ENCODE measurements around the gene CLDN15.

The CLDN15 gene

DNA sequence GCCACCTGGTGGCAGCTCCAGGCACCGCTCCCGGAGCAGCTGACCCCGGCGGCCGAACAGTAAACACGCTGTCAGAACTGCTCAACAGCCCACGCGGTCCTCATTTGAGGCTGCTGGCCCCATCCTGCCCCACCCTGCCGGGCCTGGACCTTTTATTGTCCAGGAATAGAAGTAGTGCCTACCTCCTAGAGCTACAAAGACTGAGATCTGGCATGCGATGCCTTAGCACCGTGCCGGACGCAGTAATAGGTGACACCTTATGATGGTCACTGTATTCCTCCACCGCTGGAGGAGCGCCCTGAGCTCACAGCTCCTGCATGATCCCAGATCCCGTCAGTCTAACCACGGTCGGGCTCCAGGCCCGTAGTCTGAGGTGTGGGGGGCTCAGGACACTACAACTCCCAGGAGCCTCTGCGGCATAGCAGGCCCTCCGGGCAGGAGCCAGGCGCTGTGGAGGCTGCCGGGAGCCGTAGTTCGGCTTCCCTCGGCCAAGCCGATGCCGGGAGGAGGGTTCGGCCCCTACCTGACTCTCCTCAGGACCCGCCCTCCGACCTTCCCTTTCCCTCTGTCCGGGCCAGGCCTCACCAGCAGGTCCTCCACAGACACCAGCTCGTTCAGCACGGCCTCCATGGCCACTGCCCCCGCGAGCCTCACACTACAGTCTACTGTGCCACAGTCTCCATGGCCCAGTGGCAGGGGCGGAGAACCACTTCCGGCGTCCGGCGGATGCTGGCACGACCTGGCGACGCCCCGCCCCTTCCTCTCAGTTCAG is 7.0 kb upstream of the CLDN15 start, which contains the start of gene FIS1:
Gene FIS1 (minus strand): TSS at position 707 of the 772 bp plus-strand sequence. CDS start 77 bp downstream, at position 630.
- DNase-seq (ENCODE audit: extremely low read depth in 1 of 2, low read depth in 1 of 2) = peak; percentile 89 to 92

DNA sequence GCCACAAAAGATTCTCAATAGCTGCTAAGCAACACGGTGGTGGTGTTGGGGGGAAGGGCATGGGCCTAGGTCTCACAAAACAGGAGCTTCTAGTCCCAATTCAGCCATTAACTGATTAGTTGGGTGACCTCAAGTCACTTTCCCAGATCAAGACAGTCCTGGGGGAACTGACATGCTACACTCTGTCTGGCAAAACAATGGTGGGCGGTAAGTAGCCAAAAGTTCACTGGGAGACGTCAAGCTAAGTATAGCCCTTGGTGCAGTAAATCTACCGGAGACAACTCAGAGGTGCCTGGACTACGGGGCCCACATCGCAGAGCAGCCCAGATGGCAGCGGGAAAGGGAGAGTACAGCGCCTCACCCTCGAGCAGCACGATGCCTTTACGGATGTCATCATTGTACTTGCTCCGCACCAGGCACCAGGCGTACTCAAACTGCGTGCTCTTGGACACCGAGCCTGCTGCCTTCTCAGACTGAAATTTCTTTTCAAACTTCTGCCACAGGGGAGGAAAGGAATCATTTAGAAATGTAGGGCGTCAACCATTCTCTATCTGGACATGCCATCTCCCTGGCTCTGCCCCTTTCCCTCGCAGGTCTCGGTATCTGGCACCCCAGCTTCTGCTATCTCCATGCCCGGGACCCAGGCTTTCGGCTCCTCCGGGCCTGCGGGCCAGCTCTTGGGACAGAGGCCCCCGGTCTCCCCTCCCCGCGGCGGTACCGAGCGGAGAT is 6.2 kb upstream of the CLDN15 start:
- no peak for DNase-seq (ENCODE audit: extremely low read depth in 1 of 2, low read depth in 1 of 2)

DNA sequence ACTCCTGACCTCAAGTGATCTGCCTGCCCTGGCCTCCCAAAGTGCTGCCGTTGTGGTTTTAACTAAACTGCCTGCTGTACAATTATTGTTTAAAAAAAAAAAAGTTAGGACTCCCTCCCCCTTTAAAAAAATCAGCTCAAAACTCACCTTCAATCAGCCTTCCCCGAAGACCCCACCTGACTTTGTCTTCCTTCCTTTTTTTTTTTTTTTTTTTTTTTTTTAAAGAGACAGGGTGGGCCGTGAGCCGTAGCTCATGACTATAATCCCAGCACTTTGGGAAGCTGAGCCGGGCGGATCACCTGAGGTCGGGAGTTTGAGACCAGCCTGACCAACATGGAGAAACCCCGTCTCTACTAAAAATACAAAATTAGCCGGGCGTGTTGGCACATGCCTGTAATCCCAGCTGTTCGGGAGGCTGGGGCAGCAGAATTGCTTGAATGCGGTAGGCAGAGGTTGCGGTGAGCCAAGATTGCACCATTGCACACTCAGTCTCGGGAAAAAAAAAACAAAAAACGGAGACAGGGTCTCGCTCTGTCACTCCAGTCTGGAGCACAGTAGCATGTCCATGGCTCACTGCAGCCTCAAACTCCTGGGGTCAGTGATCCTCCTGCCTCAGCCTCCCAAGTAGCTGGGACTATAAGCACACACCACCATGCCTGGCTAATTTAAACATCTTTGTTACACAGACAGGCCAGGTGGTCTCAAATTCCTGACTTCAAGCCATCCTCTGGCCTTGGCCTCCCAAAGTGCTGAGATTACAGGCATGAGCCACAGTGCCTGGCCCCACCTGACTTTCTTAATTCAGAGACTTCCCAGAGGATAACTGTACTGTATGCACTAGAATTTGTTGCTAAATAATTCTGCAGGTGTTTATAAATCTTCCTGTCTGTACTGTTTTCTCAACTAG is 4.1 kb upstream of the CLDN15 start:
- DNase-seq (ENCODE audit: extremely low read depth in 1 of 2, low read depth in 1 of 2) = no peak

DNA sequence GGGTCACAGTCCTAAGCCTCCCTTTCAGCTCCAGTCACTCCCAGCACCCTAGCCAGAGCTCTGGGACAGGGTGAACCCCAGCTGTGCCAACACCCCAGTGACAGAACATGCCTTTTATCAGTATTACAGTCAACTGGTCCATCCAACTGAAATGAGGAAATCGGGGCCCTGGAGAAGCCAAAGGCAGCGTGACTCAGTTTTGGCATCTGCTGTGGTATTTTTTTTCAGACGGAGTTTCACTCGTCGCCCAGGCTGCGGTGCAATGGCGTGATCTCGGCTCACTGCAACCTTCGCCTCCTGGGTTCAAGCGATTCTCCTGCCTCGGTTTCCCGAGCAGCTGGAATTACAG is 3.4 kb upstream of the CLDN15 start:
- no peak for DNase-seq (ENCODE audit: extremely low read depth in 1 of 2, low read depth in 1 of 2)

DNA sequence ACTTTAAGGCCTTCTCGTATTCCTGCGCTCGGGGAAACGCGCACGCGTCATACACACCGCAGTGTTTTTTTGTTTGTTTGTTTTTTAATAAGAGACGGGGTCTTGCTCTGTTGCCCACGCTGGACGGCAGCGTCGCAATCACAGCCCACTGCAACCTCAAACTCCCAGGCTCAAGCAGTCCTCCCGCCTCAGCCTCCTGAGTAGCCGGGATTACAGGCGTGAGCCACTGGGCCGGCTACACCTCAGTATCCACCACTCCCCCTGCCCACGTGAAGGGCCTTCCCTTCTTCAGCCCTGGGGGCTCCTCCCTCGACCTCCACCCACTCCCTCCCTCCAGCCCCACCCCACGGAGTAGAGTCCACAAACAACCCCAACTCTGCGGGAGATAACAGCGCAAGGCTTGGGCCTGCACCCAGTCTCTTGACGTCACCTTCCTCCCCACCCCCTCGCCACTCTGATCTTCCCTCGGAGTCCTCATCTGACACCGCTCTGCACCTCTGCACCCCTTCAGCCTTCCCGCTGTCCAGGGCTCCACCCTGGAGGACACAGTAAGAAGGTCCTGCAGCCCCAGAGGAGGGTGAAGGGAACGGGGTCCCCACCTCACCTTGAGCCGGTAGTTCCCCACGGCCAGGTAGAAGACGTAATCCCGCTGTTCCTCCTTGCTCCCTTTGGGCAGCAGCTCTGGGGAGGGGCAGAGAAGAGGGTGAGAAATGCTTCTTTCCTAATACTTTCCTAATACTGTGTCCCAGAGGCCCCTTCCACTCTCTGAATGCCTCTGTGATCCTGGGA is 2.8 kb upstream of the CLDN15 start:
- DNase-seq (ENCODE audit: extremely low read depth in 1 of 2, low read depth in 1 of 2) = no peak

DNA sequence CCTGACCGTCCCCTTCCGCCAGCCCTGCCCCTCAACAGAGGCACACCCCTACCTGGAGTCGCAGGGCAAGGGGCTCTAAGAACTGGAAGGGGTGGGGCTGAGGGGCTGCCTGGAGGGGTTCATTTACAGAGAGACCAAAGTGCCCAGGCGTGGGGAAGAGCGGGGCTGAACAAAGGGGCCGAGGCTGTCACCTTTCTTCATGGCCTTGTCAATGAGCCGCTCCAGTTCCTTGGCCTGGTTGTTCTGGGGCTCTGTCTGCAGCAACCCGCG is 2.3 kb upstream of the CLDN15 start:
- no peak for DNase-seq (ENCODE audit: extremely low read depth in 1 of 2, low read depth in 1 of 2)

DNA sequence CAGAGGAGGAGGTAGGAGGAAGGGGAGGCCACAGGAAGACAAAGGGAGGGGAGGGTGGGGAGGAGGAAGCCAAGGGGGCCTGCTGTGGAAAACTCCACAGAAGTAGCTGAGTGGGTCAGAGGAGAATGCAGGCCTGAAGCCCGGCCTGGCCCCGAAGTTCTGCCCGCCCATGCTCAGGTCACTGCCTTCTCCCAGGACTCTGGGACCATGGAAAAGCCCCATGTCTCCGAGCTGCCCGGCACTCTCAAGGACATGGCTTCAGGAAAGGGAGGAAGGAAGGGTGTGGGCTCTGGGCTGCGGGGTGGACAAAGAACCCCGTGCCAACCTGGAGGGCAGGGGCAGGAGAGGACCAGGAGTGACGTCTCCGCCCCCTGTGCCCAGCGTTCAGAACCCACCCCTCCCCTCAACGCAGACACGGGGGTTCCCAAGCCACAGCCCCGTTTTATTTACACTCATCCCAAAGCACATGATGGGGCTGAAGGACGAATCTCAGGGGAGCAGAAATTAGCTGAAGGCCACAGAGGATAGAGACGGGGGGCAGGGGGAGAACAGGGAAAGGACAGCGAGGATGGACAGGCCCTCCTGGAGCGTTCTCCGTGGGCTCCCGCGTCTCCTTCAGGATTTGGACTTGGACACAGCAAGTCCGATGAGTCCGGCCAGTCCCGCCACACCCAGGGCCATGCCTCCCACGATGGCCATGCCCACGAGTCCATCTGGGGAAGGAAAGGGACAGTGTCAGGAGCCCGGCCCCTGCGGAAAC is 1.8 kb upstream of the CLDN15 start:
- DNase-seq (ENCODE audit: extremely low read depth in 1 of 2, low read depth in 1 of 2) = no peak

DNA sequence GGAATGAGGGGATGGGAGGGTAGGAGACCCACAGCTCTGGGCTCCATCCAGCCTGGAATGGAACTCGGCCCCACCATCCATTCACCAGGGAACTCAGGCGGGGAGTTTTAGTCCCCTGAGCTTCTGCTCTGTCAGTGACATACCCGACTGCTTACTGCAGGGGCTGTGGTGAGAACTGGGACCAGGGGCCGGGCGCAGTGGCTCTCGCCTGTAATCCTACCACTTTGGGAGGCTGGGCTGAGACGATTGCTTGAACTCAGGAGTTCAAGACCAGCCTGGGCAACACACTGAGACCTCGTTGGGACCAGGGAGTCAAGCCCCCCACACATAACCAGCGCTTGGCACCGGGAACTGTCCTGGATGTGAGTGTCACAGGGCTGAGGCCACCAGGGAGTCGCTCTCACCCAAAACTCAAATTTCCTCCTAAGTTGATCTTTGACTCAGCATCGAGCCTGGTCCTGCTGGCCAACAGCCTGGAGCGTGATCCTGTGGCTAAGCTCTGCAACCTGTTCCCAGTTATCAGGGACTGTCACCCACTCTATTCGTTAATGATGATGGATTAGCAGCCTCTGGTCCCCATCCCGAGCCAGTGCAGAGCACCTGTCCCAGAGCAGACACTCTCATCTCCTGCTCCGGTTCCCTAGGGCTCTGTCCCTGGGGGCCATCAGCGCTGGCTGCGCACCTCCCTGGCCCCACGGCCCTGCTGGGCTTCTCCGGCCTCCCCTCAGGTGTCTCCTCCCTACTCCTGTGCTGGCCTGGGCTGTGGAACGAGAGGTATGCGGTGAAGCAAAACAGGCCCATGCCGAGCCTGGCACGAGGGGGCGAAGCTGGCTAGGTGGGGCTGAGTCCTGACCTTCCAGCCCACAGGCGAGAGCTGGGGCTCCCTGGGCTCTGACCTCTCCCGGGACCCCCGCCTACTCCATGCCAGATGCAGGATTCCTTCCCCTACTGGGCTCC is 902 bp upstream of the CLDN15 start:
- DNase-seq (ENCODE audit: extremely low read depth in 1 of 2, low read depth in 1 of 2) = no peak

DNA sequence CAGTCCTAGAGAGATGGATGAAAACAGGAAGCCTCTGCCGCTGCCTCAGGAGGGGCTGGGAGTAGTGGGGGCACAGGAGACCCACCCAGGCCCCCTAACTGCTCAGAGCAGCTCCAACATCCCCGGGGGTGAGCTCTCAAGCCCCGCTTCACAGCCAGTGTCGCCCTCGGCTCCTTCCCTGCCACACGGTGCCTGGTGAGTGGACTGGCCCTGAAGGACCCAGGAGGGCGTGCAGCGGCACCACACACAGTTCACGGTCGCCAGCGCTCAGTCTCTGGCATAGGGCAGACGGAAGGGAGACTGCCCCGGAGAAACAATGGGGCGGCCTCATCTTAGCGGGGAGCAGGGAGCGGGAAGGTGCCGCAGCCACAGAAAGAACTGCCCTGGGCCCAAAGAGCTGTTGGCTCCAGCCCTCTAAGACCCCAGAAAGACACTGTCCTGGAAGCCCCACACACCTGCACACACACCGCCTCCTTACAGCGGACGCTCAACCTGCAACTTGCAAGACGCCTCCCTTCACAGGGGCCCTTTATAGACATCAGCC is 1.2 kb downstream of the CLDN15 start:
- DNase-seq (ENCODE audit: extremely low read depth in 1 of 2, low read depth in 1 of 2) = no peak

DNA sequence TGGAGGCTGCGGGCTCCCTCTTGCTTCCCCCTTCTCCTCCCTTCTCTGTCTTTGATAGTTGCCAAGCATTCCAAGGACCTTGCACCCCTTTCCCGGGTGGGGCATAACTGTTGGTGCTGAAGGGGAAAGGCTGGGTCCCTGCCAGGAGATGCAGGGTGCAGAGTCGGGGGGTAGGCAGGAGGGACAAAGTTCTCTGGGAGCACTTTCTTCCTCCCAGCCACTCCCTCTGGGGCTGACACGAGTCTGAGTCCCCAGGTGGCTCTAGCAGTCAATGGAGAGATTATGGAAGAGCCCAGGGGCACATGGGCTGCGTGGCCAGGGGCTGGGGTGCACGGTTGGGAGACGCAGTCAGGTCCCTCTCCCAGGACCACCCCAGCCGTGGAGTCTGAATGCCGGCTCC is 2.1 kb downstream of the CLDN15 start:
- no peak for DNase-seq (ENCODE audit: extremely low read depth in 1 of 2, low read depth in 1 of 2)

DNA sequence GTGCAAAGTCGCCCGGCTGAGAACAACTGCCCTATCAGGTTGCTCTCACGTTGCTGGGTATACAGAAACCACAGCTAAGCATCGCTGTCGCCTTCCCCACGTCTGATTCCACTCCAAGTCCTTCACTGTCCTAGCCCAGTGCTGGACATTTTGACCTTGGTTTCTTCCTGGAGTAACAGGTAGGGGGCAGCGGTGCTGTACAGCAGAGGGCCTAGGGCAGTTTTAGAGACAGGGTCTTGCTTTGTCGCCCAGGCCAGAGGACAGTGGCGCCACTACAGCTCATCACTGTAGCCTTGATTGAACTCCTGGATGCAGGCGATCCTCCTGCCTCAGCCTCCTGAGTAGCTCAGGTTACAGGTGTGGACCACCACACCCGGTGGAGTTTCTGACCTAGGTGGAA is 2.6 kb downstream of the CLDN15 start:
- no peak for DNase-seq (ENCODE audit: extremely low read depth in 1 of 2, low read depth in 1 of 2)

DNA sequence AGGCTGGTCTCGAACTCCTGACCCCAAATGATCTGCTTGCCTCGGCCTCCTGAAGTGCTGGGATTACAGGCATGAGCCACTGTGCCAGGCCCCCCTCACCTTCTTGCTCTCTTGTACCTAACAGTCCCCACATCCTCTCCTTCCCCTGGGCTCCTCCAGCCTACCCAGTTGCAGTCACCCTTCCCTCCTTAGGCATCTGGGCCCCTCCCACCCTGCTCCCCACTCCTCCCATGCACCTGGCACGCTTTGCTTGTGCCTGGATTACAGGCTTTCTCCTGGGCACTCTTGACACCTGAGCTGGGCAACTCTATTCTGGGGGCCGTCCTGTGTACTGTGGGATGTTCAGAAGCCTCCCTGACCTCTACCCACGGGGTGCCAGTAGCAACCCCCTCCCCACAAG is 3.0 kb downstream of the CLDN15 start:
- DNase-seq (ENCODE audit: extremely low read depth in 1 of 2, low read depth in 1 of 2) = no peak

DNA sequence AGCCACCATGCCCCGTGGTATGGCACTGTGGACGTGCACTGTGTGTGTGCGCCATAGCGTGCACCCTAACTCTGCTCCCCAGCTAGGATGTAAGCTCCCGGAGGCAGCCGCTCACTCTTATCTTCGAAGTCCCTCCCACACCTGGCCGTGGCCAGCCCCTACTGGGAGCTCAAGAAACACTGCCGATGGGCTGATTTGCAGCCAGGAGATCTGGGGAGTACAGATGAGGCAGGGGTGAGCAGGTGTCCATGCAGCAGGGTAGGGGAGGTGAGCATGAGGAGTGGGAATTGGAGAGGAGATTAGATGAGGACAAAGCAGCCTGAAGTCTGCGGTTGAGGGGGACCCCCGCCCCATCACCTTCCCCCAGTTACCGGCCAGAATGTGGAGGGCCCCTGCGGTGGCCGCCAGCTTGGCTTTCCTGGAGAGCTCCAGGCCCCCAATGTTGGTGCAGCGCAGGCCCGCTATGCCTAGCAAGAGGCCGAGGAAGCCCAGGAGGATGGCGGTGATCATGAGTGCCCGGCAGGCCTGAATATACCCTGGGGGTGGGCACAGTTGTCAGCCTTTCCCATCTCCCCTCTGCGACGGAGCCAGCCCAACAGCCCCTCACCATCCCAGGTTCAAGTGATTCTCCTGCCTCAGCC is 3.6 kb downstream of the CLDN15 start:
- DNase-seq (ENCODE audit: extremely low read depth in 1 of 2, low read depth in 1 of 2) = no peak

DNA sequence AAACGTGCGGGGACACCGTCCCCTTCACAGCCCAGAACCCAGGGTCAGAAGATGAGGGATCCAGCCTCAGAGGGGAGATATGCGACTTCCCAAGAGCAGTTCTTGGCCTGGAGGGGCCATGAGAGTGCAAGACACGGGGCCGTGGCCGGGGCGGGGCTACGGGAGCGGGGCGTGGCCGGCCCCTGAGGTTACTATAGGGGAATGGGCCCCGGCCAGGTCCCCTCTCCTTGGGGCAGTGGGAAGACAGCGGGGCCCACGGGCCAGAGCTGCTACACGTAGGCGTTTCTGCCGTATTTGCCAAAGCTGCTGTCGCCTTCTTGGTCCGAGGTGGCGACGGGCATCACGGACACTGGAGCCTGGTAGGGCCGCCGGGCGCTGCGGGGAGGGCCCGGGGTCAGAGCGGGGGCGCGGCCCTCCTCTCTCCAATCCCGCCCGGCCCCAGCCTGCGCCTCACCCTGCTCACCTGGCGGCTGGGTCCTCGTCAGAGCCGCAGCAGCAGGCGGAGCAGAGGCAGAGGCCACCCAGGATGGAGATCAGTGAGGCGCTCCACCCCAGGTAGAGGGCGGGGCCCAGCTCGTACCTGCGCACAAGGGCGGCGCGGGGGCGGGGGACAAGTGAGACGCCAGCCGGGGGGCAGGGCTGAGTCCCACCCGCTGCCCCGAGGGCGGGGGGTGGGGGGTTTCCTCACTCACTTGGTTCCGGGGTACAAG is 5.3 kb downstream of the CLDN15 start:
- DNase-seq (ENCODE audit: extremely low read depth in 1 of 2, low read depth in 1 of 2) = no peak

DNA sequence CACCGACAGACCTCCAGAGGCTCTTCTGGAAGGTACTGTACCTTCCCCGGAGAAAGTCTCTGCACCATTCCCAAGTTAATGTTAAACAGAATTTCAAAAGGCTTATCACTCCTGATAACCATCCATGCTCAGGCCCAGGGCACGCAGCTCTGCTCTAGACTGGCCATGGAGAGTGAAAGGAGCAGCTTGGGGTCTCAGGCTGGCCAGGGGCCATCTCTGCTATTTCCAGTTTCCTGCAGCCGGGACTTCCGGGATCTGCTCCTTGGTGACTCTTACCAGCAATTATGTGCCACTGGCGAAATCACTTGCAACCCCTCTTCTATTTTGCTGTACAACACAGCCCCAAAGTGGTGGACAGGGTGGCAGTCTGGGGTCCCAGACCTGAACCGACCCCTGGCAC is 6.0 kb downstream of the CLDN15 start:
- DNase-seq (ENCODE audit: extremely low read depth in 1 of 2, low read depth in 1 of 2) = no peak

DNA sequence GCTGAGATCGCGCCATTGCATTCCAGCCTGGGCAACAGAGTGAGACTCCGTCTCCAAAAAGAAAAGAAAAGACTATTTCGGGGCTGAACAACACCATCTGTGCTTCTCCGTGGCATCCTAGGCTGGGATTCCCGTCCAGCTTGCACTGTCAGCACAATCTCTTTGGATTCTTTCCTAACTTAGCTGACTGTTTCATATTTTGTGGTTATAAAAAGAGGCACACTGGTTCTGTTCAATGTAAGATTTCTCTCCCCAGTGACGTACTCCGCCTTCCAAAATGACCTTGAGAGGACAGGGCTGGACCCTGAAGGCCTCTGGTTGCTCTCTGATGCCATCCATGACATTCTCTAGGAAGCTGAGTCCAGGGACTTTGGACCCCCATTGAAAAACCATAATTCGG is 10.9 kb downstream of the CLDN15 start:
- no peak for DNase-seq (ENCODE audit: extremely low read depth in 1 of 2, low read depth in 1 of 2)

DNA sequence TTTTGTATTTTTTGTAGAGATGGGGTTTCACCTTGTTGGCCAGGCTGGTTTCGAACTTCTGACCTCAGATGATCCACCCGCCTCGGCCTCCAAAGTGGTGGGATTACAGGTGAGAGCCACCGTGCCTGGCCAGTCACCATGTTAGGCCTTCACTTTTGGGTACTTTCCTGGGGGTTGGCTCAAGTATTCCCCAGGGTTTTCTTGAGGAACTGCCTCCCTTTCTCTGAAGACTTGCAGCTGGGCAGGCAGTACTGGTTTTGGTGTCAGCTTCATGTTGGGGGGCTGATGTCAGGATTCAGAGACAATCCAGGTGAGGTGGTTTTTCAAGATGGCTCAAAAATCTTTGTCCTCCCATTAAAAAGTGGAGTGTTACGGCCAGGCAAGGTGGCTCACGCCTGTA is 12.0 kb downstream of the CLDN15 start:
- DNase-seq (ENCODE audit: extremely low read depth in 1 of 2, low read depth in 1 of 2) = no peak

DNA sequence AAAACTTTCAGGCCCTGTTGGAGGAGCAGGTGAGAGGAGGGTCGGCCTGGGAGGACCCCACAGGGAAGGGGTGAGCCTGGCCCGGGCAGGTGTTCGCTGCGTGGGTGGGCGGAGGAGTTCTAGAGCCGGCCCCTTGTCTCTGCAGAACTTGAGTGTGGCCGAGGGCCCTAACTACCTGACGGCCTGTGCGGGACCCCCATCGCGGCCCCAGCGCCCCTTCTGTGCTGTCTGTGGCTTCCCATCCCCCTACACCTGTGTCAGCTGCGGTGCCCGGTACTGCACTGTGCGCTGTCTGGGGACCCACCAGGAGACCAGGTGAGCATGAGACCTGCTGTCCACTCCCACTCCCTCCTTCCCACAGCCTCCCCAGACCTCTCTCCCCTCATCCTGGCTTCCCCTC is 14.1 kb downstream of the CLDN15 start:
- no peak for DNase-seq (ENCODE audit: extremely low read depth in 1 of 2, low read depth in 1 of 2)

All from stimulated activated CD8-positive, alpha-beta memory T cell treated with anti-CD3 and anti-CD28 coated beads, Interleukin-7, amount 100 ng/mL, for 48 hours (primary cell).